GM12891 (cell line): ENCODE measurements around the gene FUT4.

Experiments used
- DNase-seq: peaks from one replicate; pipeline ENCODE4 v3.0.0; 2011; ENCODE audit warnings: low spot score; ENCODE audit not compliant: insufficient read length
- FAIRE-seq: peaks from 2 replicates; lab custom pipeline; 2011; peaks lifted over from hg19 to GRCh38; lab: Jason Lieb, UNC
- PAX5 ChIP-seq: IDR thresholded peaks from 2 replicates; pipeline ENCODE4 v1.6.1; 2011; ENCODE audit warnings: low read length, moderate library complexity, mild to moderate bottlenecking; ENCODE audit not compliant: insufficient read depth, severe bottlenecking
- POLR2A ChIP-seq: IDR thresholded peaks from 2 replicates; pipeline ENCODE4 v1.6.1; 2011; ENCODE audit warnings: low read depth, low read length, control low read depth
- POLR2AphosphoS5 ChIP-seq: IDR thresholded peaks from 2 replicates; pipeline ENCODE4 v1.6.1; 2011; ENCODE audit warnings: low read depth, low read length, control low read depth
- POU2F2 ChIP-seq: IDR thresholded peaks from 2 replicates; pipeline ENCODE4 v1.6.1; 2011; ENCODE audit warnings: low read depth, mild to moderate bottlenecking, control low read depth, low read length, moderate library complexity
- SPI1 ChIP-seq: IDR thresholded peaks from 2 replicates; pipeline ENCODE4 v1.6.1; 2011; ENCODE audit warnings: low read depth, low read length, control low read depth
- TAF1 ChIP-seq: IDR thresholded peaks from 2 replicates; pipeline ENCODE4 v1.6.1; 2011; ENCODE audit warnings: low read depth, low read length, control low read depth

The FUT4 gene

DNA sequence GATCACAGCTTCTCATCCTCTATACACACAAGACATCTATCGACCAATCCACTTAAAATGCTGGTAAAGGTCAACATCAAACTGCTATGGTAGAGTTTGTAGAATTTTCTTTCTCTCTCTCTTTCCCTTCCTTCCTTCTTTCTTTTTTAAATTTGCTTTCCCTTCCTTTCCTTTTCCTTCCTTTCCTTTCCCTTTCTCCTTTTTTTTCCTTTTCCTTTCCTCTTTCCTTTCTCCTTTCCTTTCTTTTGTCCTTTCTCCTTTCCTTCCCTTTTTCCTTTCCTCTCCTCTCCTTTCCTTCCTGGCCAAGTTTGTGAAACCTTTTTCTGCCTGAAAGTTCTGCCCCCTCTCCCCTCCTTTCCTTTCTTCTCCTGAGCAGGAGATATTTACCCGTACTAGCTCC, 28.3 kb upstream of the FUT4 start:
- no peak for FAIRE-seq
- TF ChIP-seq TAF1, result no peak
- TF ChIP-seq POLR2A, result no peak
- TF ChIP-seq SPI1, result no peak
- no peak for TF ChIP-seq POU2F2
- TF ChIP-seq PAX5, result no peak
- no peak for TF ChIP-seq POLR2AphosphoS5
- no peak for DNase-seq

DNA sequence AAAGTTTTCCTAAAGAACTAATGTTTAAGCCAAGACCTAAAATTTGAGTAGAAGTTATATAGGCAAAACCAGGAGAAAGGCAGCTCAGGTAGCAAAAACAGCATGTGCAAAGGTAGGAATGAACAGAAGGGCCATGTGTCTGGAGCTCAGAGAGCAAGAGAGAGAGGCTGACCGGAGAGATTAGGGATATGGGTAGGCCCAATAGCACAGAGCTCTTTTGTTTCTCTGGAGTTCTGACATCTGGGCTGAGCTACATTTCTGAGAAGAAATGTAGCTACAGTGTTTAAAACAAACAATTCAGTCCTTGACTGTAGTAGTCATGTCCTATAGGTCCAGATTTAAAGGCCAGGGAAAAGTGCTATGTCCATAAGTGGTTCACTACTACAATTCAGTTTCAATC, 27.0 kb upstream of the FUT4 start:
- TF ChIP-seq TAF1, result no peak
- TF ChIP-seq POU2F2, result no peak
- no peak for TF ChIP-seq SPI1
- DNase-seq, result no peak
- no peak for FAIRE-seq

DNA sequence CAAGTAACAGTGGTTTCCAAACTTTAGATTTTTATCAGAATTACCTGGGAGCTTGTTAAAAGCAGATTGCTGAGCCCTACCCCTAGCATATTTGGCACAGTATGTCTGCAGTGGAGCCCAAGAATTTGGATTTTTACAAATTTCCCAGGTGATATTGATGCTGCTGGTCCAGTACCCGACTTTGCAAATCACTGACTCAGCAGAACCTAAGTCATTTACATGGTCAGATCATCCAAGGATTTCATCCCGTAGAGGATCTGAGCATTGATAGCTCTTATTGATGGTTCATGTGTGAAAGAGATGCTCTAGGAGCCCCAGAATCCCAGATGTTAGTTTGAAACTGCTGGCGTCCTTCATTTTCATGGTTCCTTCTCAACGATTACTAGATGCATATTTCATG, 25.4 kb upstream of the FUT4 start:
- TF ChIP-seq POLR2A, result no peak
- no peak for TF ChIP-seq TAF1
- no peak for TF ChIP-seq POU2F2
- no peak for TF ChIP-seq PAX5
- no peak for TF ChIP-seq POLR2AphosphoS5
- TF ChIP-seq SPI1, result no peak
- DNase-seq (no peak), FAIRE-seq (no peak)

DNA sequence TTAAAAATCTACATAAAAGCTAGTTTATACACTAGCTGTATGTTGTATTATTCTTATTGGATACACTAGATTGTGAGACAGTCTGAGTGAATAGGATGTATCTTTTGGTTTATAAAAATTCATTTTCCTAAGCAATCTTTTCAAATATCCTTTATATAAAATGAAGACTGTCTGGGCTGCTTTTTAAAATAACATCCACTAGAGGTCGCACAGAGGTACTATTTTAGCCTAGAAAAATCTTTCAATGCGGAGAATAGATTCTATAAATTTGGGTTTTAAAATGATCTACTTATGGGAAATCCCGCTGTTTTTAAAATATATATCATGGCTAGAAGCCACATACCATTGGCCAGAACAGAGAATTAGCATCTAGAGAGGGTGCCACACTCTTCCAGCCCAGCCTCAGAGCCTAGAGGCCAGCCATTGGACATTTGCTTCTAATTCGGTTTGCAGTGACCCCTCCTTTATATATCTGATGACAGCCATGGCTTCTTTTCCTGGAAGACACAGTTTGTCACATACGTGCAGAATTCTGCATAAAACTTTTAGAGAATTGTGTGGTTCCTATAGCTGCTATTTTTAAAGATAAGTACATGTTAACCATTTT, 24.1 kb upstream of the FUT4 start:
- FAIRE-seq, result no peak
- DNase-seq, result no peak
- TF ChIP-seq TAF1 (no peak), PAX5 (no peak), POLR2A (no peak), POU2F2 (no peak), SPI1 (no peak), POLR2AphosphoS5 (no peak)

DNA sequence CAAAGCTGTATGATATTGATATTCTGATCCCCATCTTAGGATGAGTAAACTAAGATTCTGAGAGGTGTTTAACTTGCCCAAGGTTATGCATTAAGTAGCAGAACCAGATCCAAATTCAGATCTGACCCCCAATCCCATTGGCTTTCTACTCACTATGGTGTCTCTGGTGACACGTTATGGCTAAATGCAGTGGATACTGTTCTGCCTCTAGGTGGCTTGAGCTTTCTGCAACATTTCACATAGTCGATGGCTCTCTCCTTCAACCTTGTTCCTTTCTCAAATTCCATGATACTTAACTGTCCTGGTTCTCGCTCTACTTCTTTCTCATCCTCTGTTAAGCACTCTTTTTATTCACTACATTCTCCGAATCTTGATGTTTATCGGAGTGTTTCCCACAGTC, 22.0 kb upstream of the FUT4 start:
- TF ChIP-seq POU2F2 (no peak), POLR2A (no peak), POLR2AphosphoS5 (no peak), TAF1 (no peak), PAX5 (no peak), SPI1 (no peak)
- DNase-seq (no peak), FAIRE-seq (peak; percentile 76)

DNA sequence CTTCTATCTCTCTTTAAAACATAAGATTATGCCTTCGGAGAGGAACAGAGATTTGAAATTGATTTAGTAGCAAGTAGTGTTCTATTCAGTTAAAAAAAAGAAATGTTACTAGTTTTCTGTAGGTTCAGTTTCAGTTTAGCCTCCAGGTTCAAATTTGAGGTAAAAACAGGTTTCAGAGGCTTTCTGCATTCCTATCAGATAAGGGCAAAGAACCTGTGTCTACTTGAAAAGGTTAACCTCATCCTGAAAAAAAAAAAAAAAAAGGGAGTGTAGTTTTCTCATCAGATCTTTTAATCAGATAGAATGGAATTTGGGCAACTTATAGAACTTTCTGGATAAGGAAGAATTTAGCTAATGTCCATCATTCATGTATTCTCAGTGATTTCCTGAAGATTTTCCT, 19.4 kb upstream of the FUT4 start:
- DNase-seq, result no peak
- TF ChIP-seq PAX5, result no peak
- TF ChIP-seq POLR2AphosphoS5, result no peak
- no peak for FAIRE-seq

DNA sequence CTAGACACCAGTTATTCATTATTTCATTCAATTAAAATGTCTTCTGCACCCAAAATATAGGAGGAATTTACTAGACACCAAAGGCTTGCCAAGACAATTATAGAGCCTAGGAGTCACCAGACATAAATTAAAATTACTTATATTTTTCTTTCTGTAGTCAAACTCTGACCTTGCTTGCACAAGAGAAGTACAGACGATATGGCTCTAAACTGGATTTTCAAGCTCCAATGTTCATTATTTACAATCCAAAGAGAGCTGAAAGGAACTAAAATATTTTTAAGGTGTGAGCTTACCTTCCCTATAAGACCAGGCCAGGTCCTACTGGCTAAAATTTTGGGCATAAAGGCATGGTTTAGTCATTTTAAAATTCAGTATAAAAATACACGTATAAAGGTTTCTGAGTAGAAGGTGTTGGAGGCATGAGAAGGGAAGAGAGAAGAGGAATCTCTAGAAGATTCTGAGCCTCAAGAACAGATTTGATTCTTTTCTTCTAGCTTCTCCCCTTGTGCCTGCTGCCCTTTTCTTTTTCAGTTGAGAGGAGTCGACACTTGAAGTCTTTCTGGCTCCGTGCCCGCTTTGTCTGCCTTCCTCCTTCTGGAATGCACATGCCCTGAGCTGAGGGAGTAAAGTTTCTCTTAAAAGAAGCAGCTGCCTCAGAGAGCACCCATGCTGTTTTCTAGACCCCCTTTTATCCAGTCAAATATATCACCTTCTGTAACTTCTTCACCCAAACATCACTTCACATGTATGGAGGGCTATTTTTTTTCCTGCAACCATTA, 18.0 kb upstream of the FUT4 start:
- TF ChIP-seq SPI1 (no peak), PAX5 (no peak), POLR2A (no peak), POLR2AphosphoS5 (no peak), POU2F2 (no peak), TAF1 (no peak)
- DNase-seq, result no peak
- no peak for FAIRE-seq

DNA sequence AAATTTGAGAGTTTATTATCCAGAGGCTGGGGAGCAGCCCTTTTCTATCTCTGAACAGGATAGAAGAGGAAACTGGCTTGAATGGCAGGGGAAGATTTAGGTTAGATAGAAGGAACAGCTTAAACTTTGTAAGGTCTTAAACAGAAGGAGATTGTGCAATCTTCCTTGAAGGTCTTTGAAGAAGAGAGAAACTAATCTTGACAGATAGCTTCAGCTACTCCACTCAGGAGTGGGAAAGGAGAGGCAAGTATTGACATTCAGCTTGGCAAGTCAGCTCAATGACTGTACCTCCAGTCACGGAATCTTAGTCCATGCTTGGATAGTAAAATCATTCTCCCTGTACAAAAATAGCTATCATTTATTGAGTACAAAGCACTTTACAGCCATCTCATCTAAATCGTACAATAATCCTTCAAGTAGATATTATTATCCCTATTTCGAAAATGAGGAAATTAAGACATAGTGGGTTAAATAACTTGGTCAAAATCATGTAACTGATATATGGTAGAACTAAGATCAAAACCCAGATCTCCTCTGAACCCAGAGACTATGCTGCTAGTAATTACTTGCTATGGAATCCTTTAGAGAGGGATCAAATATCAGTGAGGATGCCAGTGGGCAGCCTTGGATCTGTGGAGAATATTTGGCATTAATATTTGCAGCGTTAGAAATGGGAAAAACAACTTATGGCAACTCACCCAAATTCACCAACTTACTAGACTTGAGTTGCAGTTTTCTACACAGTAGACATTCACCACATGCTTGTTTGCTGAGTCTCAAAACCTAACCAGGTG, 16.9 kb upstream of the FUT4 start:
- no peak for FAIRE-seq
- DNase-seq, result no peak
- TF ChIP-seq POLR2AphosphoS5 (no peak), POU2F2 (no peak), TAF1 (no peak), POLR2A (no peak), PAX5 (no peak), SPI1 (no peak)

DNA sequence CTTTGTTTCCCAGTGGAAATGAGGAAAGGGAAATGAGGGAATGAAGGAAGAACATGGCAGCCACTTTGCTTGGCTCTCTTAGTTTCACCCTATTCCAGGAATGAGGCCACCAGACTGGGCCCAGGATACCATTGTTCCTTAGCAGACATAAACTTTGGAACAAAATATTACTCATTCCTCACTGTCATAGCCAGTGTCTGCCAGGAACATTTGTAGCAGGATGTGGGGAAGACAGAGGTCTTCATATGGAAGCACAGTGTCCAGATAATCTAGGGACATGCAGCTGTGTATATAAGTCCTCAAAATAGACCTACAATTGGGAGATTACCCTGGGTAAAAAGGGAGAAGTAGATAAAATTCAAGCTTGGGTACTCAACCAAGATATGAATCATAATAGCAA, 15.2 kb upstream of the FUT4 start:
- FAIRE-seq (no peak), DNase-seq (no peak)
- TF ChIP-seq POLR2AphosphoS5 (no peak), PAX5 (no peak), POLR2A (no peak), TAF1 (no peak), POU2F2 (no peak), SPI1 (no peak)
